ENCODE measurements around the gene DLGAP4. TPM values are rescaled to one million over a fixed set of nuclear protein-coding genes. Genes with fewer than 3 reads are reported as not detected.

The DLGAP4 gene
- total RNA-seq, 3 donors from 2014 or later = 22.0 to 26.9 (median 24.0) TPM

DNA sequence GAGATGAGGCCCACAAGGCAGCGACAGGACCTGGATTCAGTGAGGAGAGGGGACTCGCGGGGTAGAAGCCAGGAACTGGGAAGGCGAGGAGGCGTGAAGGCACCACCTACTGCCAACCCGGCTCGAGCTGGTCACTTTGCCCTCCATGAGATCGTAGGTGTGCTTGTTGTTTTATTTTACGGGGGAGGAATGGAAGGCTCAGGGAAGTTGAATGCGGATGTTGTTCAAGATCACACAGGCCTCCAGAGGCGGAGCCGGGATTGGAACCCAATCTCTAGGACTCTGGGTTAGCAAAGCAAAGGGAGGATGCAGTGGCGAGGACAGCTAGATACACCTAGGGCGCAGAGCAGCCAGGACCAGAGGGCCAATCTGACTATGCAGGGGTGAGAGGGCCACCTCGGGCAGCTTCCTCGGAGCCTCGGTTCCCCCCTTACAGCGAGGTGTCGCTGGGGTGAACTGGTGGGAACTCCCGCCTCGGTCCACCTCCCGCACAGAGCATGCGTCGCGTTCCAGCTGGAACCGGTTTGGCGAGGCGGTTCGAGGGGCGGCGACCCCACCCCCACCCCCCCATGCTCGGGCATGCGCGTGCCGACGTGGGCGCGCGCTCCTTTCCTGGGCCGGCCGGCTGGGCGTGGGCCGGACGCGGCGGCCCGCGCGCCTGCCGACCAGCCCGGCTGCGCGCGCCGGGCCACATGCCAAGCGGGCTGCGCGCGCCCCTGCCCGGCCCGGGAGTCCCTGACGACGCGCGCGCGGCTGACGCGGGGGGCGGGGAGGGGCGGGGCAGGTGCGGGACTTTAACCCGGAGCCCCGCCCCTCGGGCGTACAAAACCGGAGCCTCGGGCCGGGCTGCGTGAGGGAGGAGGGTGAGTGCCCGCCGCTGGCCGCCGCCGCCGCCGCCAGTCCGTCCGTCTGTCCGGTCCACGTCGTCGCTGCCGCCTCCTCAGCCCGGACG lies 154.8 kb downstream of the DLGAP4 start:
- peak overlapping the region; percentile 73 to 92 (median 79) for H3K4me3 ChIP-seq
- H3K27me3 ChIP-seq = no peaks in the 10 kb centered on the region
- DNase-seq (ENCODE audit: low spot score in 2 of 2) = peak; percentile 91 to 93
- intact Hi-C loops (cut with DNase I; ENCODE audit: low total_unique reads) = no loop called here
- H3K9me3 ChIP-seq = no peaks in the 10 kb centered on the region
- H3K36me3 ChIP-seq = no peaks in the 10 kb centered on the region
- TF ChIP-seq, protein P1, sequence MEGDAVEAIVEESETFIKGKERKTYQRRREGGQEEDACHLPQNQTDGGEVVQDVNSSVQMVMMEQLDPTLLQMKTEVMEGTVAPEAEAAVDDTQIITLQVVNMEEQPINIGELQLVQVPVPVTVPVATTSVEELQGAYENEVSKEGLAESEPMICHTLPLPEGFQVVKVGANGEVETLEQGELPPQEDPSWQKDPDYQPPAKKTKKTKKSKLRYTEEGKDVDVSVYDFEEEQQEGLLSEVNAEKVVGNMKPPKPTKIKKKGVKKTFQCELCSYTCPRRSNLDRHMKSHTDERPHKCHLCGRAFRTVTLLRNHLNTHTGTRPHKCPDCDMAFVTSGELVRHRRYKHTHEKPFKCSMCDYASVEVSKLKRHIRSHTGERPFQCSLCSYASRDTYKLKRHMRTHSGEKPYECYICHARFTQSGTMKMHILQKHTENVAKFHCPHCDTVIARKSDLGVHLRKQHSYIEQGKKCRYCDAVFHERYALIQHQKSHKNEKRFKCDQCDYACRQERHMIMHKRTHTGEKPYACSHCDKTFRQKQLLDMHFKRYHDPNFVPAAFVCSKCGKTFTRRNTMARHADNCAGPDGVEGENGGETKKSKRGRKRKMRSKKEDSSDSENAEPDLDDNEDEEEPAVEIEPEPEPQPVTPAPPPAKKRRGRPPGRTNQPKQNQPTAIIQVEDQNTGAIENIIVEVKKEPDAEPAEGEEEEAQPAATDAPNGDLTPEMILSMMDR (IDR thresholded peaks at IDR 0.05) = no peak
- TF ChIP-seq POLR2A (IDR thresholded peaks at IDR 0.05) (peak; percentile 48), POLR2AphosphoS5 (IDR thresholded peaks at IDR 0.05) (peak; percentile 50 to 81 (median 57))
- H3K4me1 ChIP-seq = peaks cover 5 to 14% of the 10 kb centered on the region in 2 donors
- H3K27ac ChIP-seq = peak overlapping the region; percentile 93 to 100

DNA sequence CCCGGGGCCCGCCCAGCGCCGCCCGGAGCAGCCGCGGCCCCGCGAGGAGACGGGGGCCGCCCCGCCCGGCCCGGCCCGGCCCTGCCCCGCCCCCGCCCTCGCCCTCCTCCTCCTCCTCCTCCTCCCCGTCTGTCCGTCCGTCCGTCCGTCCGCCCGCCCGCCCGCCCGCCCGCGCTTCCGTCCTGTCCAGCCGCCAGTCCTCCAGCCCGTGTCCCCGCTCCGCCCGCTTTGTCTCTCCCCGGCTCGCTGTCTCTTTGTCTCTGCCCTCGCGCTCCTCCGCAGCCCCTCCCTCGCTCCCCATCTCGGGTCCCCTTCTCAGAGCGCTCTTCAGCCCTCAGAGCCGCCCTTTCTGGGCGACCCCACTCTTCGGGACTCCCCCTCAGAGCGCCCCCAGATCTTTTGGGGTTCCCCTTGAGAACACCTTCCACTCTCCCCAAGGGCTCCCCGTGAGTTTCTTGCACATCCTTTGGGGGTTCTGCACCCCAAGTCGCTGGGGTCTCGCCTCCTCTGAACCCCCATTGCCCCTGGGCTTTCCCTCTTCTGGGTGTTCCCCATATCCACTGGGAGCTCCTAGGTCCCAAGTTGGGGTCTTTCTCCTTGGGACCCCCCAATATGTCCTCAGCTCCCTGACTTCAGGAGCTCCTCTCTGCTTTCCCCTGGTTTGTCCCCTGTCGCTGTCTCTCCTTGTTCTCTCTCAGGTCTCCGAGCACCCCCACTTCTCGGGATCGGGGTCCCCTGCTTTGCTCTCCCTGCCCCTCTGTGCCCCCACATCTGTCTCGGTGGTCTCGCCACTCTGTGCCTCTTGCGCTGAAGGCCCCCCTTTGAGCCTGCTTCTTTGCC lies 155.7 kb downstream of the DLGAP4 start:
- H3K9me3 ChIP-seq = no peaks in the 10 kb centered on the region
- no peaks in the 10 kb centered on the region for H3K36me3 ChIP-seq
- peak; percentile 57 to 63 for DNase-seq (ENCODE audit: low spot score in 2 of 2)
- H3K27ac ChIP-seq = peak overlapping the region; percentile 92 to 100
- no peaks in the 10 kb centered on the region for H3K27me3 ChIP-seq
- TF ChIP-seq POLR2A (IDR thresholded peaks at IDR 0.05) (no peak), POLR2AphosphoS5 (IDR thresholded peaks at IDR 0.05) (no peak)
- TF ChIP-seq, protein P1 (IDR thresholded peaks at IDR 0.05) = no peak
- H3K4me3 ChIP-seq = peak overlapping the region; percentile 73 to 92 (median 79)
- intact Hi-C loops (cut with DNase I; ENCODE audit: low total_unique reads) = no loop called here
- peaks cover 5 to 19% of the 10 kb centered on the region in 2 donors for H3K4me1 ChIP-seq

- DNase-seq (ENCODE audit: low spot score in 2 of 2) = no peak
Measured at GRCh38 chr20:36462440-36463211, 156.5 kb downstream of the DLGAP4 start.

DNA sequence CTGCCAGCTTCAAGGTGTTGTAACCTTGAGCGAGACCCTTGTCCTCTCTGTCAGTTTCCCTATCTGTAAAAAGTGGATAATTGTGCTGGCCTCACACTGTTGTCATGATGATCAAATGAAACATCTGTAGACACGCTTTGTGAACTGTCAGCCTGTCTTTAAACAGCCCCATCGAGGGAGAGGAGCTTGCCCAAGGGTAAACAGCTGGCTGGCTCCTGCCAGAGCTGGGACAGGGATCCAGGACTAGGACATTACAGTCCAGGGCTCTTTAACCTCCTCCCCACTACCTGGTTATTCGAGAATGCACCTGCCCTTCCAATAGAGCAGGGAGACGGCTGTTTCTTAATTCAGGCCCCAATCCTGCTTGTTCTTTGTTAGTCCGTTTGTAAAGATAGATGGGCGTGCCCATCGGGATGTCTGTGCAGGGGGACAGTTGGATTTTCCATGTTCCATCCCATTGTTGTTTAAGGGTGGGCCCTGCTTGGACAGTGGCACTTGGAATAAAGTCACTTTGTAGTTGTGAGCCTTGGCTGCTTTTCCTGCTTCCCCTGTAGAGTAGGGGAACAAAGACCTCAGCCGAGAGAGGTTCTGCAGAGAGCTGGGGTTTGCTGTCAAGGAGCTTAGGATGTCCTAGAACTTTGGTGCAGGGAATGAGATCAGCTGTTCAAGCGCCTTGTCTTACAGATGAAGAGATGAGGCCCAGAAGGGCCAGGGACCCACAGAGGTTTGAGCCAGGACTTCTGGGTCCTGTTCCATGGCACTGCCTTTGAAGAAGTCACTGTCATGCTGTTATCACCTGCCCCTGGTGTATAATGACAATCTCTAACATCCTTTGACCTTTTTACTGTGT lies 157.3 kb downstream of the DLGAP4 start:
- Histone ChIP-seq H3K4me3 (peak overlapping the region; percentile 73 to 92 (median 79)), H3K27ac (peak overlapping the region; percentile 92 to 100), H3K27me3 (no peaks in the 10 kb centered on the region), H3K36me3 (no peaks in the 10 kb centered on the region), H3K9me3 (no peaks in the 10 kb centered on the region), H3K4me1 (peaks cover 11 to 35% of the 10 kb centered on the region in 2 donors)
- DNase-seq (ENCODE audit: low spot score in 2 of 2) = no peak
- TF ChIP-seq POLR2AphosphoS5 (IDR thresholded peaks at IDR 0.05) = no peak
- TF ChIP-seq POLR2A (IDR thresholded peaks at IDR 0.05) = no peak
- intact Hi-C loops (cut with DNase I; ENCODE audit: low total_unique reads) = no loop called here

More at GRCh38 chr20:36462440-36463211, 156.5 kb downstream of the DLGAP4 start:
- Histone ChIP-seq H3K4me3 (peak overlapping the region; percentile 73 to 92 (median 79)), H3K36me3 (no peaks in the 10 kb centered on the region), H3K27ac (peak overlapping the region; percentile 92 to 100), H3K27me3 (no peaks in the 10 kb centered on the region), H3K4me1 (peaks cover 8 to 27% of the 10 kb centered on the region in 2 donors), H3K9me3 (no peaks in the 10 kb centered on the region)
- TF ChIP-seq POLR2A (IDR thresholded peaks at IDR 0.05) (no peak), POLR2AphosphoS5 (IDR thresholded peaks at IDR 0.05) (peak in 1 of 3 donors; percentile 38)
- intact Hi-C loops (cut with DNase I; ENCODE audit: low total_unique reads) = no loop called here

Measured in breast epithelium (tissue), 4 donors.